GM18526 (cell line): ENCODE results near the gene DNASE1L3.

Source experiments
- POLR2A ChIP-seq: IDR thresholded peaks from 3 replicates; pipeline ENCODE4 v1.6.1; 2011; ENCODE audit not compliant: insufficient read length; ENCODE audit errors: extremely low read depth

Gene DNASE1L3

GRCh38 chr3:58191361-58191991, 19.3 kb downstream of the DNASE1L3 start:
- TF ChIP-seq POLR2A = no peak

- no peak for TF ChIP-seq POLR2A
Measured at GRCh38 chr3:58190882-58191281, 19.9 kb downstream of the DNASE1L3 start.

GRCh38 chr3:58190291-58190690, 20.5 kb downstream of the DNASE1L3 start:
- TF ChIP-seq POLR2A = no peak

DNA sequence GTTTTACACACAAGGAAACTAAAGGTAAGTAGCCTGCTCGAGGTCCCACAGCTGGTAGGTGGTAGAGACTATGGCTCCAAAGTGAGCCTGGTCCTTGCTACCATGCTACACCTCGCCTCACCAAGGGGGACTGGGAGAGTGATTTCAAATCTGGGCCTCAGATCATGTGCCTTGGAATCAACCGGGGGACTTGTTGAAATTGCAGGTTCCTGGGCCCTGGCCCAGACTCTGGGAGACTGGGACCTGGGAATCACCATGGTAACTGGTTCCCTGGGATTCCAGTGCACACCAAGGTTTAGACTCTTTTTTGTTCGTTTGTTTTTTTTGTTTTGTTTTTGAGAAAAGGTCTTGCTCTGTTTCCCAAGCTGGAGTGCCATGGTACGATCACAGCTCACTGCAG, 21.1 kb downstream of the DNASE1L3 start:
- no peak for TF ChIP-seq POLR2A

- no peak for TF ChIP-seq POLR2A
Measured at GRCh38 chr3:58188921-58189451, 21.8 kb downstream of the DNASE1L3 start.

DNA sequence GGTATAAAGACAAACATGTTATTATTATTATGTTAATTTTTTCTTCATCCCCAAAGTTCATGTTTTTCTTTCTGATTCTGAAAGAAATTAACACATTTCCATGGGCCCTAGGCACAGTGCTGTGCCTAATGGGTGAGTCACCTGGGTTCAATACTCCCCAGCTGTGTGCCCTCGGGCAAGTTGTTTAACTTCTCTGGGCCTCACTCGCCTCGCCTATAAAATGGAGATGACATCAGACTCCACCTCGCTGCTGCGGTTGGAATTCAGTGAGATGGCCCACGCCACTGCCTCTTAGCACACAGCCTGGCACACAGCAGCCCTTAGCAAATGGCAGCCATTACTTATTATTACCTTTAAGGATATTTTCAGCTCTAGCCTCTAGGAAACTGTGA, 22.6 kb downstream of the DNASE1L3 start:
- no peak for TF ChIP-seq POLR2A

DNA sequence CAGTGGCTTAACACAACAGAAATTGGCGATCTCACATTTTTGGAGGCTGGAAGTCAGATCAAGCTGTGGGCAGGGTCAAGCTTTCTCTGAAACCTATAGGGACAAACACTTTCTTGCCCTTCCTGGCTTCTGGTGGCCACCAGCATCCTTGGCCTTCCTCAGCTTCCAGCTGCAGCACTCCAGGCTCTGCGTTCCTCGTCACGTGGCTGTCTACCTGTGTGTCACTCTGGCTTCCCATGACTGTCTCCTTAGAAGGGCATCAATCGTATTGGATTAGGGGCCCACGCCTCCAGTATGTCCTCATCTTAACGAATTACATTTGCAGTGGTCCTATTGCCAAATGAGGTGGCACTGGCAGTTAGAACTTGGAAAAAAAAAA, 25.8 kb downstream of the DNASE1L3 start:
- TF ChIP-seq POLR2A = no peak

- TF ChIP-seq POLR2A = no peak
Measured at GRCh38 chr3:58184309-58184981, 26.3 kb downstream of the DNASE1L3 start.

DNA sequence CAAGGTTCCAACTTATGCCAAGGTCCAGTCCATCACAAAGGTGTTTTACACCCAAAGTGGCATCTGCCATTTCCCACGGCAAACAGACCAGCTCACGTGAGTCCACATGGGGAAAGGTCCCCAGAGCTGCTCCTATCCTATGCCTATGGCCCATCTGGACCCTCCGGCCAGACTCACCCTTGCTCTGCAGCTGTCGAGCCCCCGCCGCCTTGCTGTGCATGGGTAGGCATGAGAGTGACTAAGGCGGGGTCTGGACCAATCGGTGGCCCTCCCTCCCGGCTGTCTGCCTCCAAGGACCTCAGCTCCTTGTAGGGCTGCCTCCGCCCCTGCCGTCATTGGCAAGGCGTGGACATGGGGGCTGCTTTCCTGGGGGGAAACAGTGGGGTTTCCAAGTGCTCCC, 26.9 kb downstream of the DNASE1L3 start:
- TF ChIP-seq POLR2A = no peak

DNA sequence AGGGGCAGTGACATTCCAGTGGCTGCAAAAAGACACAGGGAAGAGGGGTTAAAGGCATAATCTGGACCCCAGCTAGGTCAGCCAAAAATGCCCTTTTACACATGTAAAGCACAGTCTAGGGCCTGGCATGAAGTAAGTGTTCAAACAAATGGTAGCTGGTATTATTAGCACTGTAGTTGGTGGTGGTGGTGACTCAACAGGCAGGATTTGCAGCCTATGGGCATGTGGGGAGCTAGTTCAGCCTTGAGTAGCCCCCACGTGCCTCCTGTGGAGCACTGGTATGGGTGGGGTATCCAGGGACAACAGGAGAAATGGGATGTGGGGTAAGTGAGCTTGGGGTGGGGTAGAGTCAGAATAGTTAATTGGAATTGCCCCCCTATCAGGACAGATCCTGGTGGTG, 27.6 kb downstream of the DNASE1L3 start:
- no peak for TF ChIP-seq POLR2A

DNA sequence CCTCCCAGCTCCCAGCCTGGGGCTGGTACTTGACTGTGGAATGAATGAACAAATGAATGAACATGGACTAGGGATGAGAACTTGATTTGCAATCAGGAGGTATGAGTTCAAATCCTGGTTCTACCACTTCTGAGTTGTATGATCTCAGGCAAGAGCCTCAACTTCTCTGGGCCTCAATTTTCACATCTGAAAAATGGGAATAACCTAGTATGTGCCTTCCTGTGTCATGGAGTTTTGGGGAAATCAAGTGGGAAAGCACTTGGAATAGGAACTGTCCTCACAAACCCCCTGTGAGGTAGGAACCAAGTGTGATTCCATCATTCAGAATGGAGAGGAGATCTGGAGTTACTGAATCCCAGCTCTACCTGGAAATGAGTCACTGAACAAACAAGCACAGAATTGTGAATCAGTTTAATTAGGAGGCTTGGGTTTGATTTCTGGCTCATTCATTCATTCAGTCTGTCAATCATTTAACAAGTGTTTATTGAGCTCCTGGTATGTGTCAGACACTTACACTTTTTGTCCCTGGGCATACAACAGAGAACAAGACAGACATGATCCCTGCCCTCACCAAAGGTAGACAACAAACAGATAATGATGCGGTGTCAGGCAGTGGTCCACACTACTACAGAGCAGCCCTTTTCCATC, 29.7 kb downstream of the DNASE1L3 start:
- TF ChIP-seq POLR2A = no peak

GRCh38 chr3:58180099-58180880, 30.5 kb downstream of the DNASE1L3 start:
- no peak for TF ChIP-seq POLR2A

DNA sequence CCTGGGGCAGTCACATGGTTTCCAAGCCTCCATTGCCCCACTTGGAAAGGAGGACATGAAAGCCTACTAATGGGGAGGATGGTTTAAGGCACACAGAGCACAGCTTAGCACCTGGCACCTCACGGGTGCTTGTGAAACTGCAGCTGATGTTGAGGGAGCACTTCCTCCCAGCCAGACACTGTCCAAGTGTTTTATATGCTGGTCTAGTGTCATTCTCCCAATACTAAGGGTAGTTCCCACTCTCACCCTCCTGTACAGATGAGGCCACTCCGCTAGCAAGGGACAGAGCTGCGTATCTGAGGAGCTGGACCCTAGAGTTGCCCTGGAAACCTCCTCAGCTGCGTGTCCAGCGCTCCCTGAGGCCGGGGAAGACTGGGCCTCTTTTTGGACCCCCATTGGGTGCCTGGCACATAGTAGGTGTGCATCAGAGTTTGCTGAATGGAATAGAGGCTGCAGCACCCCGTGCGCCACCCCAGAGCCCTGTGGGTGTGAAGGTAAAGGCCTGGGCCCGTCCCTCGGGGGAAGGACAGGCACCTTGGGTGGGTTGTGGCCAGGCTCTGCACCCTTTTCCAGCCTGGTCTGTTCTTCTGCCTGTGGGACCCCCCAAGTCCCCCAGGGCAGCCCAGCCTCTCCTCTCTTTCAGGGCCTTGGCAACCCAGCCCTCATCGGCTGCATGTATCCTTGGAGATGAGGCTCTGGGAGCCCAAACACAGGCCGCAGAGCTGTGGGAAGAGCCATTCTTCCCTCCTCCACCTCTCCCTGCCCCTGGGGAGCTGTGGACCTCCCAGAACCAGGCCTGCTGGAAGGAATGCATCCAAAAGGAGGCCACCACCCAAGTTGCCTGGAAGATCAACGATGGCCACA, 31.3 kb downstream of the DNASE1L3 start:
- TF ChIP-seq POLR2A = no peak

DNA sequence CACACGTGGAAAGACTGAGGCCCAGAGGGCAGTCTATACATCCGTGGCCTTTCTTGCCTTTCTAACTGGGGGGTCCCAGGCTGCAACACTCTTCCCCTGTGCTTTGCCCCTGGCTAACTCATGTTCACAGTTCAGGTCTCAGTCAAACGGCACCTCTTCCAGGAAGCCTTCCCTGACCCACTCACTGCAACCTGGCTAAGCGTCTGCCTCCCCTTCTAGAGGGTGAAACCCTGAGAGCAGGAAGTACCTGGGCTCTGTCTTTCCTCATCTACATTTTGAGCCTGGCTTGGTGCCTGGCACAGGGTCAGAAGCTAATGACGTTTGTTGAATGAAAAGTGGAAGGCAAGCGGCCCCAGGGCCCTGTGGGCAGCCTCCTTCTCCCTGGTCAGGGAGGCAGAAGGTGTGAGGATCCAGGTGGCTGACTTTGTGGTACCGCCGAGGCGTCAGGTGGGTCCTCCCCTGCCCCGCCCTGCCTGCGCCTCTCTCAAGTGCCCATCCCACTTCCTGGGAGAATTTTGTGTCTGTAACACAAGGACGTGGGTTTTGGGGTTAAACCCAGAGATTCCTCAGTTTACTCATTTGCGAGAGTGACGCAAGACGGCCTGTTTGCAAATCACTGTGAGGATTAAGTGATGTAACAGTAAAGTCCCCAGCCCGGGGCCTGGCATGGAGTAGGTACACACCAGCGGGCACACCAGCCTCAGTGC, 32.1 kb downstream of the DNASE1L3 start:
- TF ChIP-seq POLR2A = no peak
